HL-60 (cell line): ENCODE measurements around the gene FCMR.

ENCODE experiments used
- GABPA ChIP-seq: IDR thresholded peaks from 2 replicates; pipeline ENCODE4 v1.6.1; 2012; ENCODE audit warnings: low read depth
- REST ChIP-seq: IDR thresholded peaks from 2 replicates; pipeline ENCODE4 v1.6.1; 2012; ENCODE audit warnings: low read depth; ENCODE audit not compliant: insufficient replicate concordance
- TF ChIP-seq, protein P1 (sequence below): IDR thresholded peaks from one replicate; pipeline ENCODE4 v1.5.1; 2011; ENCODE audit warnings: low read length, control low read depth, inconsistent platforms; ENCODE audit not compliant: insufficient read depth

DNA sequence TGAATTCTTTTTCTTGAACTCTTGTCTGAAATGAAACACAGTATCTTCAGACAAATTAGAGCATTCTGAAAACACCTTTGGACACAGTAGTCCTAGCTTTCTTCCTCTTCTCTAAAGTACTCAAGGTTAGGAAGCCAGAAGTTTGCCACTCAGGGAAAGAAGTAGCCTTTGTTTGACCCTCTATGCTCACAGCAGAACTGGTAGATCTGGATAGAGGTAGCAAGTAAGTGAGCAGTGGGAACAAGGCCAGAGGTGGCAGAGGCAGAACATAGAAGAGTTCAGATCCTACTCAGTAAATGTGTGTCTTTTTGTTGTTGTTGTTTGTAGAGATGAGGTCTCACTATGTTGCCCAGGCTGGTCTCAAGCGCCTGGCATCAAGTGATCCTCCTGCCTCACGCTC is 31.9 kb upstream of the FCMR start:
- TF ChIP-seq, protein P1, sequence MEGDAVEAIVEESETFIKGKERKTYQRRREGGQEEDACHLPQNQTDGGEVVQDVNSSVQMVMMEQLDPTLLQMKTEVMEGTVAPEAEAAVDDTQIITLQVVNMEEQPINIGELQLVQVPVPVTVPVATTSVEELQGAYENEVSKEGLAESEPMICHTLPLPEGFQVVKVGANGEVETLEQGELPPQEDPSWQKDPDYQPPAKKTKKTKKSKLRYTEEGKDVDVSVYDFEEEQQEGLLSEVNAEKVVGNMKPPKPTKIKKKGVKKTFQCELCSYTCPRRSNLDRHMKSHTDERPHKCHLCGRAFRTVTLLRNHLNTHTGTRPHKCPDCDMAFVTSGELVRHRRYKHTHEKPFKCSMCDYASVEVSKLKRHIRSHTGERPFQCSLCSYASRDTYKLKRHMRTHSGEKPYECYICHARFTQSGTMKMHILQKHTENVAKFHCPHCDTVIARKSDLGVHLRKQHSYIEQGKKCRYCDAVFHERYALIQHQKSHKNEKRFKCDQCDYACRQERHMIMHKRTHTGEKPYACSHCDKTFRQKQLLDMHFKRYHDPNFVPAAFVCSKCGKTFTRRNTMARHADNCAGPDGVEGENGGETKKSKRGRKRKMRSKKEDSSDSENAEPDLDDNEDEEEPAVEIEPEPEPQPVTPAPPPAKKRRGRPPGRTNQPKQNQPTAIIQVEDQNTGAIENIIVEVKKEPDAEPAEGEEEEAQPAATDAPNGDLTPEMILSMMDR = no peak
- TF ChIP-seq GABPA (no peak), REST (no peak)
